NCI-H446 treated with DMSO at 0.1 percent for 48 hours (cell line): ENCODE results near the gene TPPP.
"Not testable (repeated sequence)": the region's sequence is repeated elsewhere in the genome, so short reads cannot be mapped to it uniquely, and the experiment has no call there.

ENCODE experiments used
- DNase-seq: peaks from one replicate; lab custom pipeline; 2025; lab: John Stamatoyannopoulos, UW

The TPPP gene

GRCh38 chr5:645421-645820, 47.7 kb downstream of the TPPP start:
- DNase-seq, result no peak

GRCh38 chr5:644971-645370, 48.2 kb downstream of the TPPP start:
- no peak for DNase-seq

GRCh38 chr5:644509-644908, 48.6 kb downstream of the TPPP start:
- no peak for DNase-seq

- no peak for DNase-seq
These were observed 49.3 kb downstream of the TPPP start for GRCh38 chr5:643811-644271.

GRCh38 chr5:643351-643801, 49.8 kb downstream of the TPPP start:
- DNase-seq, result no peak

GRCh38 chr5:642481-642880, 50.7 kb downstream of the TPPP start:
- no peak for DNase-seq

GRCh38 chr5:641331-641765, 51.8 kb downstream of the TPPP start:
- DNase-seq, result no peak

- no peak for DNase-seq
These were observed 52.5 kb downstream of the TPPP start for GRCh38 chr5:640461-641330.

GRCh38 chr5:639584-640213, 53.5 kb downstream of the TPPP start:
- no peak for DNase-seq

GRCh38 chr5:639253-639530, 54.0 kb downstream of the TPPP start:
- no peak for DNase-seq

- no peak for DNase-seq
These were observed 54.5 kb downstream of the TPPP start for GRCh38 chr5:638501-639252.

GRCh38 chr5:637581-638450, 55.3 kb downstream of the TPPP start:
- no peak for DNase-seq

GRCh38 chr5:636951-637350, 56.2 kb downstream of the TPPP start:
- DNase-seq, result no peak

- DNase-seq, result no peak
These were observed 57.7 kb downstream of the TPPP start for GRCh38 chr5:635306-636055.

- DNase-seq, result no peak
These were observed 59.0 kb downstream of the TPPP start for GRCh38 chr5:634191-634590.

- DNase-seq, result no peak
These were observed 59.6 kb downstream of the TPPP start for GRCh38 chr5:633501-633955.

GRCh38 chr5:628351-629205, 64.6 kb downstream of the TPPP start:
- not testable (repeated sequence) for DNase-seq

- DNase-seq, result no peak
These were observed 65.3 kb downstream of the TPPP start for GRCh38 chr5:627840-628239.

GRCh38 chr5:626850-627249, 66.3 kb downstream of the TPPP start:
- no peak for DNase-seq

GRCh38 chr5:625516-625915, 67.6 kb downstream of the TPPP start:
- DNase-seq, result no peak
